Inferior parietal cortex (tissue), 1 donor: ENCODE measurements around the gene ARHGAP8.

Source experiments
- DNase-seq: peaks from one replicate; pipeline ENCODE4 v3.0.0-alpha.2; 2016; ENCODE audit errors: extremely low spot score

The ARHGAP8 gene

GRCh38 chr22:44724859-44725258 is 27.5 kb upstream of the ARHGAP8 start:
- no peak for DNase-seq

- no peak for DNase-seq
These were observed 25.9 kb upstream of the ARHGAP8 start for GRCh38 chr22:44726439-44726838.

- DNase-seq, result no peak
These were observed 25.2 kb upstream of the ARHGAP8 start for GRCh38 chr22:44727148-44727547.

- no peak for DNase-seq
These were observed 24.7 kb upstream of the ARHGAP8 start for GRCh38 chr22:44727709-44728108.

- DNase-seq, result no peak
These were observed 23.5 kb upstream of the ARHGAP8 start for GRCh38 chr22:44728761-44729324.

GRCh38 chr22:44729391-44730021 is 22.9 kb upstream of the ARHGAP8 start:
- DNase-seq, result peak; percentile 60

GRCh38 chr22:44730022-44730393 is 22.4 kb upstream of the ARHGAP8 start:
- DNase-seq, result no peak

GRCh38 chr22:44730490-44731356 is 21.7 kb upstream of the ARHGAP8 start:
- no peak for DNase-seq

- no peak for DNase-seq
These were observed 20.9 kb upstream of the ARHGAP8 start for GRCh38 chr22:44731357-44731970.

- DNase-seq, result no peak
These were observed 20.3 kb upstream of the ARHGAP8 start for GRCh38 chr22:44732017-44732561.

- DNase-seq, result no peak
These were observed 19.7 kb upstream of the ARHGAP8 start for GRCh38 chr22:44732661-44733060.

GRCh38 chr22:44733426-44734106 is 18.8 kb upstream of the ARHGAP8 start:
- no peak for DNase-seq

GRCh38 chr22:44734278-44734677 is 18.1 kb upstream of the ARHGAP8 start:
- DNase-seq, result no peak

GRCh38 chr22:44734801-44735517 is 17.4 kb upstream of the ARHGAP8 start:
- DNase-seq, result no peak

- DNase-seq, result peak; percentile 50
These were observed 16.6 kb upstream of the ARHGAP8 start for GRCh38 chr22:44735518-44736428.

- DNase-seq, result no peak
These were observed 15.6 kb upstream of the ARHGAP8 start for GRCh38 chr22:44736581-44737405.

GRCh38 chr22:44737406-44738346 is 14.7 kb upstream of the ARHGAP8 start:
- DNase-seq, result no peak

- DNase-seq, result no peak
These were observed 14.0 kb upstream of the ARHGAP8 start for GRCh38 chr22:44738347-44738715.
